SK-N-SH (cell line): Measurements from ENCODE around the gene ARG2. TPM values are rescaled to one million over a fixed set of nuclear protein-coding genes. Genes with fewer than 3 reads are reported as not detected.
"Not testable (repeated sequence)": the region's sequence is repeated elsewhere in the genome, so short reads cannot be mapped to it uniquely, and the experiment has no call there.

Experiments used
- CTCF ChIA-PET: fragments of 300-600, 350-600 bp; formaldehyde crosslinking; extraction: SDS; loops from one replicate; lab custom pipeline; 2021; lab: Yijun Ruan, JAX
- POLR2A ChIA-PET: fragments of 350-600 bp; sonication (Branson Sonifier 250); formaldehyde crosslinking; extraction: SDS; loops from one replicate; lab custom pipeline; 2020; ENCODE audit warnings: antibody characterized with exemption, inconsistent platforms; lab: Yijun Ruan, JAX
- DNase-seq: peaks from one replicate; pipeline ENCODE4 v3.0.0; 2012
- H2AFZ ChIP-seq: fragments of 200-600 bp; sonication (generic); 2 replicates; pipeline ENCODE4 v1.8.1; 2016; ENCODE audit warnings: antibody characterized with exemption, mild to moderate bottlenecking, low read depth
- H3F3A ChIP-seq: fragments of 200-600 bp; sonication (generic); replicated peaks from 2 replicates; pipeline ENCODE3; 2016; ENCODE audit warnings: antibody characterized with exemption, mild to moderate bottlenecking; ENCODE audit not compliant: insufficient read depth
- H3K27ac ChIP-seq, 2 experiments: fragments of 200-500 bp in 1 of 2; fragments of 200-600 bp in 1 of 2; sonication (Bioruptor generic) in 1 of 2; sonication (generic), shearing (Covaris generic) in 1 of 2; 2 replicates each; pipeline versions ENCODE4 v1.5.1 to v1.6.1; 2014 to 2016; ENCODE audit warnings: low read depth in 2 of 2, inconsistent platforms in 1 of 2, low read length in 1 of 2, mild to moderate bottlenecking in 1 of 2, mixed read lengths in 1 of 2
- H3K27me3 ChIP-seq: fragments of 200-600 bp; sonication (generic), shearing (Covaris generic); 2 replicates; pipeline ENCODE4 v1.6.1; 2016; ENCODE audit warnings: mixed run types; ENCODE audit not compliant: insufficient read depth
- H3K36me3 ChIP-seq, 2 experiments: fragments of 200-500 bp in 1 of 2; fragments of 200-600 bp in 1 of 2; sonication (Bioruptor generic) in 1 of 2; sonication (generic) in 1 of 2; replicated peaks in 1 of 2; 2 replicates each; pipeline versions ENCODE3 to v1.5.1; 2014 to 2016; ENCODE audit warnings: low read length in 1 of 2, mild to moderate bottlenecking in 1 of 2; ENCODE audit not compliant: insufficient read depth in 2 of 2, control insufficient read depth in 1 of 2
- H3K4me1 ChIP-seq, 2 experiments: fragments of 200-500 bp in 1 of 2; fragments of 200-600 bp in 1 of 2; sonication (Bioruptor generic) in 1 of 2; sonication (generic), shearing (Covaris generic) in 1 of 2; 2 replicates each; pipeline versions ENCODE4 v1.5.1 to v1.6.1; 2014 to 2016; ENCODE audit warnings: low read depth in 1 of 2, low read length in 1 of 2, mixed run types in 1 of 2; ENCODE audit not compliant: insufficient read depth in 2 of 2, control insufficient read depth in 1 of 2
- H3K4me2 ChIP-seq: fragments of 200-600 bp; sonication (generic), shearing (Covaris generic); 2 replicates; pipeline ENCODE4 v1.6.1; 2017; ENCODE audit warnings: mixed run types
- H3K4me3 ChIP-seq, 2 experiments: fragments of 200-500 bp in 1 of 2; fragments of 200-600 bp in 1 of 2; sonication (Bioruptor generic) in 1 of 2; sonication (generic), shearing (Covaris generic) in 1 of 2; 2 replicates each; pipeline versions ENCODE4 v1.5.1 to v1.8.1; 2014 to 2016; ENCODE audit warnings: low read depth in 2 of 2, inconsistent platforms in 1 of 2, low read length in 1 of 2, mild to moderate bottlenecking in 1 of 2, mixed read lengths in 1 of 2, moderate library complexity in 1 of 2
- H3K79me2 ChIP-seq: fragments of 200-600 bp; sonication (generic); 2 replicates; pipeline ENCODE4 v1.8.1; 2017; ENCODE audit warnings: mild to moderate bottlenecking; ENCODE audit not compliant: insufficient read depth
- H3K9ac ChIP-seq: fragments of 200-600 bp; sonication (generic); 2 replicates; pipeline ENCODE4 v1.6.1; 2017; ENCODE audit warnings: mixed run types
- H3K9me2 ChIP-seq: fragments of 200-600 bp; sonication (generic); 2 replicates; pipeline ENCODE4 v1.6.1; 2017; ENCODE audit warnings: mixed run types
- H3K9me3 ChIP-seq: fragments of 200-600 bp; sonication (generic); 2 replicates; pipeline ENCODE4 v1.6.1; 2017; ENCODE audit warnings: mixed run types, mild to moderate bottlenecking, moderate library complexity
- H4K20me1 ChIP-seq: fragments of 200-600 bp; sonication (generic); 2 replicates; pipeline ENCODE4 v1.6.1; 2017; ENCODE audit warnings: mild to moderate bottlenecking, mixed run types; ENCODE audit not compliant: insufficient read depth
- EP300 ChIP-seq, 2 experiments: IDR thresholded peaks; 2 replicates each; pipeline versions ENCODE4 v1.4.0 to v1.6.1; 2012; ENCODE audit warnings: borderline replicate concordance in 1 of 2, low read depth in 1 of 2, low read length in 1 of 2
- MXI1 ChIP-seq: IDR thresholded peaks from 2 replicates; pipeline ENCODE4 v1.6.1; 2012; ENCODE audit warnings: mild to moderate bottlenecking, low read depth, low read length, improper control_type of control experiment
- TCF12 ChIP-seq: IDR thresholded peaks from 2 replicates; pipeline ENCODE4 v1.4.0; 2012
- TEAD4 ChIP-seq: IDR thresholded peaks from 2 replicates; pipeline ENCODE4 v1.4.0; 2012; ENCODE audit warnings: mild to moderate bottlenecking, borderline replicate concordance; ENCODE audit not compliant: insufficient read depth
- WGBS: methylation state at CpG from one replicate; pipeline ENCODE4 v1.1.6; 2017; ENCODE audit warnings: low lambda C conversion rate; 5-methylcytosine and 5-hydroxymethylcytosine counted together
- polyA plus RNA-seq, 3 experiments: library from polyadenylated mRNA; depleted of rRNA; stranded (reverse); fragments of >200 nt; gene quantifications; 2 replicates each; pipeline ENCODE4 v1.2.3, GENCODE V29; 2012
- TF ChIP-seq, protein P1 (sequence below): fragments of 150-350 bp; IDR thresholded peaks from 2 replicates; pipeline ENCODE4 v1.6.1; 2017; ENCODE audit warnings: antibody characterized with exemption, low read length, low read depth, borderline replicate concordance
- TF ChIP-seq, protein P2 (sequence below): fragments of 150-350 bp; IDR thresholded peaks from 2 replicates; pipeline ENCODE4 v1.6.1; 2016; ENCODE audit warnings: mild to moderate bottlenecking, low read depth, low read length

The ARG2 gene
- polyA plus RNA-seq, 1 of the 3 experiments (the other 2 are of a cell fraction): 2.6 TPM

DNA sequence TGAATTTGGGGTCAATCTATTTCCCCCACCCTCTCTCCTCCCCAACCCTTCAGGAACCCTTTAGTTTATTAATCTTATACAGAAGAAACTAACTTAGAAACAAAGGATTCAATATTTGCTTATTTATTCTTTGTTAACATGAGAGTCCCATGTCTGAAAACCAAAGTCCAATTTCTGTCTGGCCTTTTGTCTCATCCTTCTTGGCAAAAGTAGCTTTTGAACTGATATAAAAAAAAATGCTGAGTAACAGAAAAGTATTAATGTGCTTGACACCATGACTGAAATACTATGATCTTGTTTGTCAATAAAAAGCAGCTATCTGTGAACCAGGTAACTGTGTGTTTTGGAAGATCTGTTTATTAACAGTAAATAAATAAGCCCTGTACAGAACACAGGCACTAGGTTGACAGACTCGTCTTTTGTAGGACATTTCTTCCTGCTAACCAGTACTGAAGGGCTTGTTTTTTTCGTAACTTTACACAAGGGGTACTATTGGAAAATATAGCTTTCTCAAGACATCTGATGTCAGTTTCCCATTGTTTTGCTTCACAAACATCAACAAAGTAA lies 30.4 kb upstream of the ARG2 start:
- H3K27ac ChIP-seq: no peak overlapping the region
- ChIA-PET POLR2A (no interaction called here), CTCF (interaction anchor here (0.8 to 10.9 kb wide), 4 partner anchors 16 to 162 kb away, joined by 3 to 90 read pairs (median 7); no protein-coding TSS in a partner anchor)
- 83% methylated on average over 2 of the region's 2 CpGs for WGBS
- no peaks in the 10 kb centered on the region for H4K20me1 ChIP-seq
- H3K9ac ChIP-seq: no peak overlapping the region
- peaks cover 8 to 24% of the 10 kb centered on the region in 2 experiments for H3K36me3 ChIP-seq
- no peak for DNase-seq
- no peaks in the 10 kb centered on the region for H3K79me2 ChIP-seq
- H3K4me3 ChIP-seq: no peak overlapping the region
- H3K4me2 ChIP-seq: no peak overlapping the region
- no peaks in the 10 kb centered on the region for H3K9me3 ChIP-seq
- H2AFZ ChIP-seq: no peak overlapping the region
- H3K27me3 ChIP-seq: no peaks in the 10 kb centered on the region
- H3K4me1 ChIP-seq: no peaks in the 10 kb centered on the region
- no peaks in the 10 kb centered on the region for H3F3A ChIP-seq
- TF ChIP-seq, protein P1, sequence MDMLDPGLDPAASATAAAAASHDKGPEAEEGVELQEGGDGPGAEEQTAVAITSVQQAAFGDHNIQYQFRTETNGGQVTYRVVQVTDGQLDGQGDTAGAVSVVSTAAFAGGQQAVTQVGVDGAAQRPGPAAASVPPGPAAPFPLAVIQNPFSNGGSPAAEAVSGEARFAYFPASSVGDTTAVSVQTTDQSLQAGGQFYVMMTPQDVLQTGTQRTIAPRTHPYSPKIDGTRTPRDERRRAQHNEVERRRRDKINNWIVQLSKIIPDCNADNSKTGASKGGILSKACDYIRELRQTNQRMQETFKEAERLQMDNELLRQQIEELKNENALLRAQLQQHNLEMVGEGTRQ: no peak
- TF ChIP-seq, protein P2, sequence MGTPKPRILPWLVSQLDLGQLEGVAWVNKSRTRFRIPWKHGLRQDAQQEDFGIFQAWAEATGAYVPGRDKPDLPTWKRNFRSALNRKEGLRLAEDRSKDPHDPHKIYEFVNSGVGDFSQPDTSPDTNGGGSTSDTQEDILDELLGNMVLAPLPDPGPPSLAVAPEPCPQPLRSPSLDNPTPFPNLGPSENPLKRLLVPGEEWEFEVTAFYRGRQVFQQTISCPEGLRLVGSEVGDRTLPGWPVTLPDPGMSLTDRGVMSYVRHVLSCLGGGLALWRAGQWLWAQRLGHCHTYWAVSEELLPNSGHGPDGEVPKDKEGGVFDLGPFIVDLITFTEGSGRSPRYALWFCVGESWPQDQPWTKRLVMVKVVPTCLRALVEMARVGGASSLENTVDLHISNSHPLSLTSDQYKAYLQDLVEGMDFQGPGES: no peak
- no peaks in the 10 kb centered on the region for H3K9me2 ChIP-seq

DNA sequence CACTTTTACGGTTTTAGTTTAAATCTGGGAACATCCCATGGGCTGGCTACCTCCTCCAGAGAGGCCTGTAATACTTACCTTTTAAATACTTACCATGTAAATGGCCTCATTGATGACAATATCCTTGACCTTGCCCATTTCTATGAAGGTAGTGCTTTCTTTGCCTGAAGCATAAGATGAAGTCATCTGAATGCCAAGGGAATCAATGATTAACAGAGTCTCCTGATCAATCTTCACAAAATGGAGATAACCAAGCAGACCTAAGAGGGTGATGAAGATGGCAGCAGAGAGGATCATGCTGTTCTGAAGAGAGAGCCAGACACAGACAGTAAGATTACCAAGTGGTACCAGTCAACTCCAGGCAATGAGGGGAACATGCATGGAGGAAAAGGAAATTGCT lies 26.1 kb upstream of the ARG2 start:
- H3K79me2 ChIP-seq, H3K27me3 ChIP-seq, H2AFZ ChIP-seq, H3K9me2 ChIP-seq, H3K9me3 ChIP-seq, DNase-seq, POLR2A ChIA-PET, H3K4me2 ChIP-seq, H3K4me1 ChIP-seq, H3F3A ChIP-seq, H4K20me1 ChIP-seq, H3K27ac ChIP-seq, H3K4me3 ChIP-seq, H3K9ac ChIP-seq: not testable (repeated sequence)
- CTCF ChIA-PET: interaction anchor here (1.5 to 1.6 kb wide), 2 partner anchors 9 to 111 kb away, joined by 3 to 5 read pairs; no protein-coding TSS in a partner anchor
- WGBS: 74% methylated on average over 1 of the region's 1 CpG
- H3K36me3 ChIP-seq: peaks cover 8 to 15% of the 10 kb centered on the region in 2 experiments

DNA sequence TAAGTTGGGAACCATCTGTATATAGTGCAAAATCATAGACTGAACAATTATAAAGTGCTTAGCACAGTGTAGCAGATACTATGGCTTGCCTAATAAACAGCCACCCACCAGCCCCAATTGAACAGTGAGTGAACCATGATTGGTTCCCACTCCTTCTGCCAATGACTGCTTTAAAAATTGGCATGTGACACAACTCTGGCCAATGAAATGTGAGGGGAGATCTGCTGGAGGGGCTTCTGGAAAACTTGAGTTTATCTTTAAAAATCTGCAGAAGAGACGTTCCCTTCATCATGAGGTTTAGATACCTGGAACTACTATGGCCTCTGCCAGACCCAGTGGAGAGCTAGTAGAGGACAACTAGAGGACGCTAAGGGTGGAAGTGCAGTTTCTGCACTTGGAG lies 24.3 kb upstream of the ARG2 start:
- DNase-seq: no peak
- H4K20me1 ChIP-seq: no peaks in the 10 kb centered on the region
- ChIA-PET CTCF (interaction anchor here (1.4 to 2.8 kb wide), 3 partner anchors 11 to 109 kb away, joined by 3 to 11 read pairs (median 6); no protein-coding TSS in a partner anchor), POLR2A (no interaction called here)
- peaks cover 0 to 6% of the 10 kb centered on the region in 2 experiments; a peak in 2 of 4 replicates for H3K4me1 ChIP-seq
- no peaks in the 10 kb centered on the region for H3K79me2 ChIP-seq
- 94% methylated on average over 2 of the region's 2 CpGs for WGBS
- peaks cover 5 to 8% of the 10 kb centered on the region in 2 experiments for H3K36me3 ChIP-seq
- no peaks in the 10 kb centered on the region for H3K27me3 ChIP-seq
- TF ChIP-seq TEAD4: no peak
- TF ChIP-seq MXI1: no peak
- TF ChIP-seq EP300 (IDR thresholded peaks at IDR 0.05; ENCODE audit: borderline replicate concordance in 1 of 2, low read depth in 1 of 2, low read length in 1 of 2): no peak
- no peak for TF ChIP-seq TCF12
- H3K9ac ChIP-seq: no peak overlapping the region
- H3K27ac ChIP-seq: no peak overlapping the region
- H3K9me2 ChIP-seq: no peaks in the 10 kb centered on the region
- H2AFZ ChIP-seq: no peak overlapping the region
- H3K9me3 ChIP-seq: no peaks in the 10 kb centered on the region
- H3F3A ChIP-seq: no peaks in the 10 kb centered on the region
- no peak overlapping the region for H3K4me2 ChIP-seq
- H3K4me3 ChIP-seq: no peak overlapping the region
